Panc1 (cell line): ENCODE results near the gene BIRC6. TPM values are rescaled to one million over a fixed set of nuclear protein-coding genes. Genes with fewer than 3 reads are reported as not detected.

Experiments
- ATAC-seq: fragments of 200-7000 bp; cut with Tn5 transposase; 2 replicates; pipeline ENCODE4 v1.9.1; 2020; ENCODE audit warnings: mild to moderate bottlenecking, moderate library complexity
- BruUV-seq: library from RNA; stranded (reverse); fragments of 400-500 nt; replicated peaks from 2 replicates; lab custom pipeline; 2021; lab: Mats Ljungman, UMichigan
- CTCF ChIA-PET: fragments of 300-600 bp; sonication (Branson Sonifier 250); formaldehyde crosslinking; loops from one replicate; lab custom pipeline; 2022; ENCODE audit warnings: antibody characterized with exemption; lab: Charles Lee
- POLR2A ChIA-PET: fragments of 300-600 bp; sonication (Branson Sonifier 250); formaldehyde crosslinking; loops from one replicate; lab custom pipeline; 2022; ENCODE audit warnings: antibody characterized with exemption; lab: Charles Lee
- DNase-seq: peaks from one replicate; pipeline ENCODE4 v3.0.0-alpha.2; 2010; ENCODE audit warnings: low read depth, low spot score
- H3K27ac ChIP-seq: 2 replicates; pipeline ENCODE4 v1.5.1; 2011; ENCODE audit warnings: mild to moderate bottlenecking, low read length, inconsistent platforms
- H3K27me3 ChIP-seq: fragments of 200-500 bp; sonication (Bioruptor generic); 2 replicates; pipeline ENCODE4 v1.6.0; 2014; ENCODE audit warnings: low read length, inconsistent platforms; ENCODE audit not compliant: control insufficient read depth, insufficient read depth
- H3K36me3 ChIP-seq: fragments of 200-500 bp; sonication (Bioruptor generic); 2 replicates; pipeline ENCODE4 v1.5.1; 2014; ENCODE audit warnings: inconsistent platforms, mild to moderate bottlenecking, low read length, moderate library complexity; ENCODE audit not compliant: control insufficient read depth, insufficient read depth
- H3K4me1 ChIP-seq: 2 replicates; pipeline ENCODE4 v1.5.1; 2011; ENCODE audit warnings: inconsistent platforms, mild to moderate bottlenecking, low read length, moderate library complexity; ENCODE audit not compliant: control insufficient read depth, insufficient read depth
- H3K4me3 ChIP-seq, 2 experiments: 2 replicates each; pipeline ENCODE4 v1.5.1; 2011 to 2012; ENCODE audit warnings: low read depth in 2 of 2, low read length in 2 of 2, mild to moderate bottlenecking in 2 of 2, inconsistent platforms in 1 of 2, moderate library complexity in 1 of 2
- H3K9me3 ChIP-seq: fragments of 200-500 bp; sonication (Bioruptor generic); 2 replicates; pipeline ENCODE4 v1.5.1; 2014; ENCODE audit warnings: low read depth, mild to moderate bottlenecking, inconsistent platforms, low read length, moderate library complexity; ENCODE audit not compliant: control insufficient read depth, insufficient read depth
- CTCF ChIP-seq: fragments of 450-650 bp; IDR thresholded peaks from 2 replicates; pipeline ENCODE4 v1.5.1; 2017; ENCODE audit warnings: mild to moderate bottlenecking
- POLR2AphosphoS5 ChIP-seq: IDR thresholded peaks from 2 replicates; pipeline ENCODE4 v1.6.1; 2012; ENCODE audit warnings: mild to moderate bottlenecking, low read depth, low read length, moderate library complexity
- REST ChIP-seq, 2 experiments: IDR thresholded peaks; 2 replicates each; pipeline ENCODE4 v1.6.1; 2011 to 2012; ENCODE audit warnings: low read depth in 2 of 2, control low read depth in 1 of 2, low read length in 1 of 2, mild to moderate bottlenecking in 1 of 2, moderate library complexity in 1 of 2; ENCODE audit not compliant: insufficient read depth in 1 of 2
- SIN3A ChIP-seq: IDR thresholded peaks from 2 replicates; pipeline ENCODE4 v1.6.1; 2012; ENCODE audit warnings: low read depth, mild to moderate bottlenecking, low read length, moderate library complexity, borderline replicate concordance; ENCODE audit not compliant: insufficient read depth
- TCF7L2 ChIP-seq: IDR thresholded peaks from 2 replicates; pipeline ENCODE4 v1.6.1; 2011; ENCODE audit warnings: mild to moderate bottlenecking, low read depth, low read length, inconsistent platforms
- in situ Hi-C: cut with HindIII; loops from 2 replicates; pipeline ENCODE4 v1.10.0; 2016; ENCODE audit warnings: low sequenced_read_pairs, low pct_unique_long_range_greater_than_20kb
- intact Hi-C: fragments of 100-400 bp; cut with micrococcal nuclease; formaldehyde crosslinking; loops from one replicate; pipeline ENCODE4 v1.10.0; 2022; ENCODE audit not compliant: unreplicated experiment
- total RNA-seq: library from RNA; stranded (reverse); gene quantifications from one replicate; pipeline ENCODE4 v1.2.1, GENCODE V29; 2021; ENCODE audit not compliant: unreplicated experiment

Gene BIRC6
- total RNA-seq, 1 experiment from 2014 or later, result 73.1 TPM

DNA sequence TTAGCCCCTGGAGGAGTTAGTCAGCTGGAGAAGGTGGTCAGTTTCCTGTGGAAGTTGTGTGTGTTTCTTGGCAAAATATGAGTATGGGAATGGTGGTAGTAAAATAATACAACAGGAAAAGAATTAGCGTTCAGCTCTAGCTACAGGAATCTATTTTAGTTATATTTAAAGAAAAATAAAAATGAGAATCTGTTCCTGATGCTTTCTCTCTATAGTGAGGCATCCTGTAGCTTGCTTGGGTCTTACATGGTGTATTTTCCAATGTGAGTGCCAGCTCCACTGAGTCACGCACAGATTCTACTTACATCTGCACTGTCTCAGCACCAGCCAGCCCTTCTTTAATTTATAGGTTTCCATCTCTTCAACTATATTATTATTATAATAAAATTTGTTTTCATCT lies 132.2 kb downstream of the BIRC6 start:
- POLR2A ChIA-PET, result no interaction called here
- CTCF ChIA-PET, result no interaction called here
- H3K27ac ChIP-seq, result no peak overlapping the region
- TF ChIP-seq REST (IDR thresholded peaks at IDR 0.05; ENCODE audit: insufficient read depth in 1 of 2, low read depth in 2 of 2, low read length in 1 of 2) (no peak), SIN3A (no peak), CTCF (no peak), POLR2AphosphoS5 (no peak), TCF7L2 (no peak)
- no peak overlapping the region for H3K4me3 ChIP-seq
- no TSS peak for BruUV-seq
- DNase-seq (no peak), ATAC-seq (no peak)
- intact Hi-C loops (no loop called here), in situ Hi-C loops (no loop called here)
- H3K27me3 ChIP-seq, result no peaks in the 10 kb centered on the region
- H3K4me1 ChIP-seq, result no peaks in the 10 kb centered on the region; the same call in 1 of the 2 replicates
- H3K9me3 ChIP-seq, result no peaks in the 10 kb centered on the region
- peaks cover 56% of the 10 kb centered on the region for H3K36me3 ChIP-seq

GRCh38 chr2:32491346-32491745 lies 134.5 kb downstream of the BIRC6 start:
- TF ChIP-seq REST (IDR thresholded peaks at IDR 0.05; ENCODE audit: insufficient read depth in 1 of 2, low read depth in 2 of 2, low read length in 1 of 2) (no peak), CTCF (no peak), TCF7L2 (no peak), POLR2AphosphoS5 (no peak), SIN3A (no peak)
- no TSS peak for BruUV-seq
- intact Hi-C loops, result no loop called here
- no peaks in the 10 kb centered on the region for H3K9me3 ChIP-seq
- H3K36me3 ChIP-seq, result peaks cover 42% of the 10 kb centered on the region
- H3K4me3 ChIP-seq, result no peak overlapping the region
- CTCF ChIA-PET, result no interaction called here
- DNase-seq (no peak), ATAC-seq (no peak)
- H3K27ac ChIP-seq, result no peak overlapping the region
- no peaks in the 10 kb centered on the region for H3K27me3 ChIP-seq
- H3K4me1 ChIP-seq, result no peaks in the 10 kb centered on the region
- in situ Hi-C loops, result no loop called here
- POLR2A ChIA-PET, result no interaction called here
